ENCODE data around the gene ENG. TPM values are rescaled to one million over a fixed set of nuclear protein-coding genes. Genes with fewer than 3 reads are reported as not detected.

Gene ENG
- polyA plus RNA-seq, 2 of the 4 experiments (the other 2 are of a cell fraction), result 0.08 TPM; not detected in 1

- TF ChIP-seq FOSB (CRISPR knock-in tag; IDR thresholded peaks at IDR 0.05) (no peak), POLR2A (IDR thresholded peaks at IDR 0.05; ENCODE audit: low read length) (no peak), POLR2AphosphoS2 (conservative IDR thresholded peaks at IDR 0.05; ENCODE audit: low read length) (no peak), ELK1 (IDR thresholded peaks at IDR 0.05; ENCODE audit: low read depth, low read length) (no peak), CHD2 (IDR thresholded peaks at IDR 0.05; ENCODE audit: low read length, partially characterized antibody) (no peak), ATOH8 (CRISPR knock-in tag; IDR thresholded peaks at IDR 0.05; ENCODE audit: low read depth) (no peak)
Observed at GRCh38 chr9:127778280-127779135, 76.0 kb downstream of the ENG start, which contains the start of gene SH2D3C (continued).

- POLR2A ChIA-PET, result no interaction called here
- Histone ChIP-seq H3K27ac (no peak overlapping the region), H3K4me3 (no peak overlapping the region), H3K4me1 (peaks cover 9% of the 10 kb centered on the region; the same call in 2 of the 3 replicates), H3K9me3 (no peaks in the 10 kb centered on the region), H3K4me2 (no peak overlapping the region)
- TF ChIP-seq SMC3 (IDR thresholded peaks at IDR 0.05) (no peak), HOXB5 (CRISPR knock-in tag; IDR thresholded peaks at IDR 0.05) (no peak), HMGXB4 (CRISPR knock-in tag; IDR thresholded peaks at IDR 0.05; ENCODE audit: borderline replicate concordance) (no peak), NFE2L2 (conservative IDR thresholded peaks at IDR 0.05; ENCODE audit: low read length) (no peak), HES2 (IDR thresholded peaks at IDR 0.05) (no peak)
- 80% methylated on average over 15 of the region's 18 CpGs for WGBS (ENCODE audit: missing lambda C conversion rate)
- ATAC-seq, result no peak
- CTCF ChIA-PET, result interaction anchor here (0.5 to 12.1 kb wide), 7 partner anchors 9 to 297 kb away, joined by 3 to 157 read pairs (median 3); partner anchors contain the start of genes SLC25A25 and TOR2A
- no peak for FAIRE-seq
- no peak for DNase-seq (ENCODE audit: low read depth in 1 of 2, low spot score in 1 of 2)
Observed at GRCh38 chr9:127777368-127777980, 77.0 kb downstream of the ENG start.

GRCh38 chr9:127776924-127777289 lies 77.6 kb downstream of the ENG start:
- WGBS (ENCODE audit: missing lambda C conversion rate), result 55% methylated on average over 5 of the region's 5 CpGs
- H3K4me1 ChIP-seq, result peaks cover 9% of the 10 kb centered on the region; the same call in 2 of the 3 replicates
- H3K4me2 ChIP-seq, result no peak overlapping the region
- FAIRE-seq, result no peak
- ChIA-PET CTCF (interaction anchor here (2.1 to 6.9 kb wide), 2 partner anchors 42 to 144 kb away, joined by 7 to 47 read pairs; partner anchors contain the start of gene TOR2A), POLR2A (no interaction called here)
- no peak for TF ChIP-seq ZC3H11A (IDR thresholded peaks at IDR 0.05)
- TF ChIP-seq CBX8 (IDR thresholded peaks at IDR 0.05), result no peak
- TF ChIP-seq HOXA7 (CRISPR knock-in tag; IDR thresholded peaks at IDR 0.05), result no peak
- TF ChIP-seq RAD21 (conservative IDR thresholded peaks at IDR 0.05 in 1 of 2, IDR thresholded peaks at IDR 0.05 in 1 of 2), result no peak
- no peak for TF ChIP-seq PHF8 (IDR thresholded peaks at IDR 0.05; ENCODE audit: borderline replicate concordance, low read depth)
- TF ChIP-seq SREBF2 (IDR thresholded peaks at IDR 0.05), result no peak
- no peak for TF ChIP-seq FOXS1 (CRISPR knock-in tag; IDR thresholded peaks at IDR 0.05)
- no peak for TF ChIP-seq TP53 (CRISPR knock-in tag; IDR thresholded peaks at IDR 0.05)
- TF ChIP-seq NR3C1 (IDR thresholded peaks at IDR 0.05), result no peak
- no peak for TF ChIP-seq REST (IDR thresholded peaks at IDR 0.05)
- TF ChIP-seq NPAS2 (CRISPR knock-in tag; IDR thresholded peaks at IDR 0.05; ENCODE audit: borderline replicate concordance), result no peak
- no peak for TF ChIP-seq JUNB (IDR thresholded peaks at IDR 0.05)
- TF ChIP-seq SMC3 (IDR thresholded peaks at IDR 0.05), result no peak
- TF ChIP-seq POLR2AphosphoS2 (conservative IDR thresholded peaks at IDR 0.05; ENCODE audit: low read length), result no peak
- TF ChIP-seq CEBPB (IDR thresholded peaks at IDR 0.05), result no peak
- TF ChIP-seq RARB (CRISPR knock-in tag; IDR thresholded peaks at IDR 0.05), result no peak
- no peak for TF ChIP-seq RCOR1 (IDR thresholded peaks at IDR 0.05; ENCODE audit: low read depth, low read length)
- no peak for TF ChIP-seq FOSL2 (IDR thresholded peaks at IDR 0.05)
- TF ChIP-seq FOSL2 (CRISPR knock-in tag; IDR thresholded peaks at IDR 0.05), result no peak
- DNase-seq (ENCODE audit: low read depth in 1 of 2, low spot score in 1 of 2), result no peak
- no peak overlapping the region for H3K27ac ChIP-seq
- H3K9me3 ChIP-seq, result no peaks in the 10 kb centered on the region
- ATAC-seq, result no peak
- no peak overlapping the region for H3K4me3 ChIP-seq
